GM13977 (cell line): Measurements from ENCODE around the gene SLC6A12.

ENCODE experiments used
- DNase-seq: peaks from one replicate; pipeline ENCODE4 v3.0.0; 2012; ENCODE audit warnings: low spot score
- CTCF ChIP-seq: IDR thresholded peaks from 2 replicates; pipeline ENCODE4 v1.5.1; 2012; ENCODE audit warnings: mild to moderate bottlenecking, control low read depth; ENCODE audit not compliant: insufficient read depth; ENCODE audit errors: extremely low read depth, missing control alignments
- in situ Hi-C: fragments of 300-500 bp; cut with MboI; formaldehyde crosslinking; loops from one replicate; pipeline ENCODE4 v1.12.0; 2022; ENCODE audit warnings: low sequenced_read_pairs, low pct_unique_long_range_greater_than_20kb, mixed read lengths, inconsistent platforms; ENCODE audit not compliant: unreplicated experiment

SLC6A12 gene

DNA sequence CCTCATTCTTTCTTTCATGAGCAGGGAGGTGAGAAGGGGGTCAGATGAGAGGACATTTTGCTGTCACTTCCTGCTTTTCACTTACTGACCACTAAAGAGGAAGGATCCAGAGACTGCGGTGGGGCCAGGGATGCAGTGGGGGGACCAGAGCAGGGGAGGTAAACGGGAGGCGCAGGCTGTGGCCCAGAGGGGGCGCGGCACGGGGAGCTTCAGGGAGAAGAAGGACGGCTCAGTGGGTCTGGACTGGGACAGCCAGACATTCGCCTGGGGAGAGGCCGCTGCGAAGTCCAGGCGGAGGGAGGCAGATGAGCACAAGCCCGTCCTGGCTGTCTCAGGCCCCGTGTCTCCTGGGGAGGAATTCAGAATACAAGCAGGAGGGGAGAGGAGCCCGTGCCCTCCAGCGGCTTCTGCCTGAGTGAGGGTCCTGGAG is 41.2 kb downstream of the SLC6A12 start:
- TF ChIP-seq CTCF = no peak
- in situ Hi-C loops = no loop called here
- no peak for DNase-seq

GRCh38 chr12:171743-172676 is 41.9 kb downstream of the SLC6A12 start:
- no peak for DNase-seq
- no peak for TF ChIP-seq CTCF
- in situ Hi-C loops = no loop called here

DNA sequence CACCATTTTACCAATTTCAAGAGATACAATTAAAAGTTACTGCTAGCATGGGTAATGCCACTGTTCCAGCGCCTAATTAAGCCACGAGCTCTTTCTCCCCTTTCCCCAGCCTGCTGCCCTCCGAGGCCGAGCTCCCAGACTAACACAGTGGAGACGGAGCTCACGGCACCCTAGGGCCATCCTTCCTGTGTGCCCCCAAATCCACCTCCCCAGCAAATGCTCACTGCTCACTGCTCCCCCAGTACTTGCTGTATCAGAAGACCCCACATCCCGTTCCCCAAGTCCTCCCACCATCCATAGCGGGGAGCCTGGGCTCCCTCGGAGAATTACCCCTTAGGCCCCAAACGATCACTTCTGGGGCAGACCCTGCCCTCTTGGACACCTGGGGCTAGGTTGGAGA is 42.7 kb downstream of the SLC6A12 start:
- DNase-seq = no peak
- in situ Hi-C loops = no loop called here
- no peak for TF ChIP-seq CTCF

DNA sequence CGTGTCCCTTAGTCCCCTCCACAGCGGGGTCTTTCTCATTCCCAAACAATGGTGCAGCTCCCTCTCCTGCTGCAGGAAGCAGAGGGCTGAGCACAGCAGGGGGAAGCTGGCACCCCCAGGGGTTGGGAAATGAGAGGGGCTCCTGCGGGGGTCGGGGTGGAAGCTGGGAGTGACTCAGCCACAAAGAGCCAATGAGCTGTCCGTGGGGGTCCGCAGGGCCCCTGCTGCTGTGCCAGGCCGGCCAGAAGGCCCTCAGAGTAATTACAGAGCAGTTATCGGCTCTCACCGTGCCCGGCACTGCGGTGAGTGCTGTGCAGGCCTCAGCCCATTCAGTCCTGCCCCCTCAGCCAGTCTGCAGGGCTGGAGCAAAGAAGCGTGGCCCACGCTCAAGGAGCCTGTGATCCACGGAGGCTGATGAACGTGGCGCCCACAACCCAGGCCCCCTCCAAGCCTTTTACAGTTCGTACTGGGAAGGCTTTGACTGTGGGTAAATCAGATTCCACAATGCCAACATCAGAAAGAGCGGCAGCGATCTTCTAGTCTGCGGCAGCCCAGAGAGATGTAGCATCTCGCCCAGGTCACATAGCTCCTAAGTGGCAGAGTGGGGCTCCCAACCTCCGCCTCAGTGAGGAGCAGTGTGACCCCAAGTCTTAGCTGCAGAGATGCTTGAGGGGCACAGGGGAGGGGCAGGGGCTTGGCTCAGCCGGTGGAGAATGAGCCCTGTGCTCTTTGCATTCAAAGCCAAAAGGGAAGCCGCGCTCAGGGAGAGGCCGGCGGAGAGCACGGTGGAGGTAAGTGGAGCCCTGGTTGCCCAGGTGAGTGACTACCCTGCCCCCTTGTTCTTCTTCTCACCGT is 43.4 kb downstream of the SLC6A12 start:
- no peak for DNase-seq
- in situ Hi-C loops = no loop called here
- no peak for TF ChIP-seq CTCF

DNA sequence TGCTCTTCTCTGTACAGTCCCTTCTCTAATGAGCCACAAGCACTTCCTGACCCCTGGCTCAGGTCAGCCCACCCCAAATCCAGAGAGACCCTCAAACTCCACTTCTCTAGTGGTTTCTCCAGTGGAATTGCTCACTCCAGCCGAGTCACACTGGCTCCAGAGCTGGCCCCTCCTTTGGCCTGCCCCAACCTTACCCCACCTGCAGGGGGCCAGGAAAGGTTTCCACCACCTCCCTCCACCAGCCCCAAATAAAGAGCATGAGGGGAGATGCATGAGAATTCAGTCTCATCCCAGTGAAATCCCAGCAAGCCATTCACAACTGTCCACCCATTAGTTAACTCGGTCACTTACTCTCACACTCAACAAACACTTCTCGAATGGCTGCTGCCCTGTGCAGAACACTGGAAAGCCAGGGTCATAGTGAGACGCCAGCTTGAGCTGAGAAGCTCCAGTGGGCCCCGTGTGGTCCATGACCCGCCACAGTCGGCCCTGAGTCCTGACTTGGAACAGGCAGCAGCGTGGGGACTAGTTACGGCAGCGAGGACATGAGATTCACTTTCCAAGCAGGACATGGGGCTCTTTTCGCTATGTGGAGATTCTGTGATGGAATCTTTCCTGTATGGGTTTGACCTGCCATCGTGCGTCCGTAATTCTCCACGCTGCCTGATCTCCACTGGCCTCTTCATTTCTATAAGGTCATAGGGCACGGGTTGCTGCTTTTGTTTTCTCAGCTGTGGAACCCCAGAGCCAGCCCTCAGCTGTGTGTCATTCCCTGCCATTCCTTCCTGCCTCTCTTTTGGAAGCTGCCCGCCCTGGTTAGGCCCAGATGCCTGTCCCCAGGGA is 44.2 kb downstream of the SLC6A12 start:
- no peak for TF ChIP-seq CTCF
- in situ Hi-C loops = no loop called here
- no peak for DNase-seq
